ENCODE measurements around the gene FRMD1.

- no peak for TF ChIP-seq YY1 (IDR thresholded peaks at IDR 0.05; ENCODE audit: low read depth)
- no peak for TF ChIP-seq FOXM1 (IDR thresholded peaks at IDR 0.05; ENCODE audit: borderline replicate concordance, low read depth)
- TF ChIP-seq EP300 (IDR thresholded peaks at IDR 0.05; ENCODE audit: borderline replicate concordance), result no peak
- no peak for TF ChIP-seq CREB1 (IDR thresholded peaks at IDR 0.05; ENCODE audit: low read depth)
- no peak for TF ChIP-seq REST (IDR thresholded peaks at IDR 0.05; ENCODE audit: low read depth)
- TF ChIP-seq RAD21 (IDR thresholded peaks at IDR 0.05; ENCODE audit: low read depth), result no peak
- no peak for TF ChIP-seq CEBPB (IDR thresholded peaks at IDR 0.05)
- no peak for TF ChIP-seq ZBTB7A (IDR thresholded peaks at IDR 0.05; ENCODE audit: low read depth)
Measured at GRCh38 chr6:168102315-168102985, 23.4 kb upstream of the FRMD1 start.

Data from Ishikawa (cell line).